B cell (primary cell): ENCODE measurements around the gene COMMD7.

Experiments
- EZH2 ChIP-seq: IDR thresholded peaks from 2 replicates; pipeline ENCODE4 v1.6.1; 2012; ENCODE audit warnings: borderline replicate concordance, low read depth, mild to moderate bottlenecking, moderate library complexity, low read length; ENCODE audit not compliant: insufficient read depth, poor library complexity, severe bottlenecking
- TF ChIP-seq, protein P1 (sequence below): fragments of 200-600 bp; IDR thresholded peaks from one replicate; pipeline ENCODE4 v1.8.0; 2022; ENCODE audit warnings: antibody characterized with exemption, mild to moderate bottlenecking

DNA sequence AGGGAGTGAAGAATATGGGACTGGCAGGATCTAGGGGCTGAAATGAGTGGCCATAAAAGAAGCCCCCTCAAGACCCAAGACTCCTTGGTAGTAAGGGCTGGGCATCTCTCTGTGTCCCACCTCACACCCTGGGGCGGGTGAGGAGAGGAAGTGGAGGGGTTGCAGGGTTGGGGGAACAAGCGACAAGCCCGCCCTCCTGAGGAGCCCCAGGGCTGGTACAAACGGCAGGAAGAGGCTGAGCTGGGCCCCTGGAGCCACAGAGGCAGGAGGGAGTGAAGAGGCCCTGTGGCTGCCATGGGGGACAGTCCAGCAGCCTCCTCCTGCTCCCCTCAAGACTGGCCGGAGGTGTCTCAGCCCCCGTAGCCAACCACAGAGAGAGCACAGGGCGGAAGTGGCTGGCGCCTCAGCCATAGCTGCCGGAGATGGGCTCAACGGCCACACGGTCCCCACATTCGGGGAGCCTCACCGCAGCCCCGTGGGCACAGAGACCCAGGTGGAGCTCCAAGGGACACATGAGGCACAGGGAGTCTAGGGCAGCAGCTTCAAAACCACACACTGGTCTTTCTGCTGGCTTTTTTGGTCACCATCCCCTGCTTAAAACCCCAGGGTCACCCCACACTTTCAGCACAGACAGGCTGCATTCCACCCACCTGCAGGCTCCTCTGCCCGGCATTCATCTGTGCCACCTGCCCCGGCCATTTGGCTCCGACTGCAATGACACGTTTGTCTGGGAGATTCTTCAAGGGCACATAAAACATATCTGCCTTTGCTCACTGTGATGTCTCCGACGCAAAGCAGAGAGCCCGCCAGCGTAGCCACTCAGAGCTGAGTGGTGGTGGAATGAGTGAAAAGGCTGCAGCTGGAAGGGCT, 70.0 kb downstream of the COMMD7 start:
- TF ChIP-seq, protein P1, sequence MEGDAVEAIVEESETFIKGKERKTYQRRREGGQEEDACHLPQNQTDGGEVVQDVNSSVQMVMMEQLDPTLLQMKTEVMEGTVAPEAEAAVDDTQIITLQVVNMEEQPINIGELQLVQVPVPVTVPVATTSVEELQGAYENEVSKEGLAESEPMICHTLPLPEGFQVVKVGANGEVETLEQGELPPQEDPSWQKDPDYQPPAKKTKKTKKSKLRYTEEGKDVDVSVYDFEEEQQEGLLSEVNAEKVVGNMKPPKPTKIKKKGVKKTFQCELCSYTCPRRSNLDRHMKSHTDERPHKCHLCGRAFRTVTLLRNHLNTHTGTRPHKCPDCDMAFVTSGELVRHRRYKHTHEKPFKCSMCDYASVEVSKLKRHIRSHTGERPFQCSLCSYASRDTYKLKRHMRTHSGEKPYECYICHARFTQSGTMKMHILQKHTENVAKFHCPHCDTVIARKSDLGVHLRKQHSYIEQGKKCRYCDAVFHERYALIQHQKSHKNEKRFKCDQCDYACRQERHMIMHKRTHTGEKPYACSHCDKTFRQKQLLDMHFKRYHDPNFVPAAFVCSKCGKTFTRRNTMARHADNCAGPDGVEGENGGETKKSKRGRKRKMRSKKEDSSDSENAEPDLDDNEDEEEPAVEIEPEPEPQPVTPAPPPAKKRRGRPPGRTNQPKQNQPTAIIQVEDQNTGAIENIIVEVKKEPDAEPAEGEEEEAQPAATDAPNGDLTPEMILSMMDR: no peak
- no peak for TF ChIP-seq EZH2
